Peyer's patch (tissue), 4 donors: ENCODE results near the gene CEP85.

Experiments
- POLR2A ChIP-seq, 2 donors: fragments of 450-650 bp; IDR thresholded peaks; one replicate each; pipeline ENCODE4 v1.5.1; 2017; ENCODE audit warnings: antibody characterized with exemption in 2 of 2, mild to moderate bottlenecking in 2 of 2, moderate library complexity in 2 of 2
- TF ChIP-seq, protein P1 (sequence below), 6 experiments: fragments of 450-650 bp in 4 of 6; fragments of 200-600 bp in 2 of 6; sonication (generic) in 1 of 6; IDR thresholded peaks; one replicate each; pipeline ENCODE4 v1.5.1; 2017 to 2019; ENCODE audit warnings: antibody characterized with exemption in 6 of 6, mild to moderate bottlenecking in 3 of 6, moderate library complexity in 1 of 6

DNA sequence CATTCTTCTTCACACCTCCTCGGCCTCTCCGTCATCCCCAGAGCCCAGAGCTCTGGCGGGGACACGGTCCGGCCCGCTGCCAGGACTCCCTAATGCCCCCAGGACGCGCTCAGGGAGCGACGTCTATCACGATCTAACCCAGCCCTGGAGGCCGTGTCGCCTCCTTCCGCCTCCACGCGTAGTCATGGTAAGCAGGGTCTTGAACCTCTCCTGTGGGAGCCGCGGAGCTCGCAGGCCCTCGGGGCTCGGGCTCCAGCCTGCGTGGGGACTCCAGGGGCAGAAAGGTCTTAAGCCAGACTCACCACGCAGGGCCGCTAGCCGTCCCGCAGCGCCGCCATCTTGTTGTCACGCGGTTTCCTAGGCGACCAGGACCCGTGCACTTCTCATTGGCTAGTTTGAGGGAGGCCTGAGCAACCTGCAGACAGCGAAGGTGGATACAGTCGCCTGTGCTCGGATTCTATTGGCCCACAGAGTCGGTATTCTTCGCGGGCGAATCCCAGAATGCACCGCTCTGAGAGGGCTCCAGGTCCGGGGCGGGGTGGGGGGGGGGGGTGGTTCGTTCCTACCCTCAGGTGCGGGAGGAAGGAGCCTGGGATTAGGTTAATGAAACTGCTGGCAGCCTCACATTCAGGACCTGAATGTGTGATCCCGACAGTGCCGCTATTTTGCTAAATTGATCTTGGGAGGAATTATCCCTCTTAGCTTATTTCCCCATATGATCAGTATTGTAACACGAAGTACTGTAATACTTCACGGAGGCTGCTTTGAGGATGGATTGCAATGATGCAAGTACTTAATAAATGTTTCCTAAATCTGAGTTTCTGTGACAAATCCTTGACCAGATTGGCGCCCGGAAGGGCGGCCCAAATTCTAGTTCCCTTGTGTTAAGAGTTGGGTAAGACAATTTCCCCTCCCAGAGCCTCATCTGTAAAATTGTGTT is 72.6 kb downstream of the CEP85 start, which contains the start of gene UBXN11:
- TF ChIP-seq POLR2A (IDR thresholded peaks at IDR 0.05) = no peak
- TF ChIP-seq, protein P1, sequence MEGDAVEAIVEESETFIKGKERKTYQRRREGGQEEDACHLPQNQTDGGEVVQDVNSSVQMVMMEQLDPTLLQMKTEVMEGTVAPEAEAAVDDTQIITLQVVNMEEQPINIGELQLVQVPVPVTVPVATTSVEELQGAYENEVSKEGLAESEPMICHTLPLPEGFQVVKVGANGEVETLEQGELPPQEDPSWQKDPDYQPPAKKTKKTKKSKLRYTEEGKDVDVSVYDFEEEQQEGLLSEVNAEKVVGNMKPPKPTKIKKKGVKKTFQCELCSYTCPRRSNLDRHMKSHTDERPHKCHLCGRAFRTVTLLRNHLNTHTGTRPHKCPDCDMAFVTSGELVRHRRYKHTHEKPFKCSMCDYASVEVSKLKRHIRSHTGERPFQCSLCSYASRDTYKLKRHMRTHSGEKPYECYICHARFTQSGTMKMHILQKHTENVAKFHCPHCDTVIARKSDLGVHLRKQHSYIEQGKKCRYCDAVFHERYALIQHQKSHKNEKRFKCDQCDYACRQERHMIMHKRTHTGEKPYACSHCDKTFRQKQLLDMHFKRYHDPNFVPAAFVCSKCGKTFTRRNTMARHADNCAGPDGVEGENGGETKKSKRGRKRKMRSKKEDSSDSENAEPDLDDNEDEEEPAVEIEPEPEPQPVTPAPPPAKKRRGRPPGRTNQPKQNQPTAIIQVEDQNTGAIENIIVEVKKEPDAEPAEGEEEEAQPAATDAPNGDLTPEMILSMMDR (IDR thresholded peaks at IDR 0.05) = no peak
